NB4 (cell line): ENCODE results near the gene ADARB2.

Experiments used
- DNase-seq: peaks from one replicate; pipeline ENCODE4 v3.0.0; 2010; ENCODE audit warnings: low read depth
- H3K4me3 ChIP-seq: one replicate; pipeline ENCODE4 v1.5.1; 2011; ENCODE audit warnings: mild to moderate bottlenecking, low read depth, low read length, moderate library complexity
- CTCF ChIP-seq: IDR thresholded peaks from one replicate; pipeline ENCODE4 v1.5.1; 2012; ENCODE audit warnings: low read depth, low read length
- MYC ChIP-seq: IDR thresholded peaks from 2 replicates; pipeline ENCODE4 v1.6.1; 2011; ENCODE audit warnings: low read depth, low read length
- POLR2A ChIP-seq: IDR thresholded peaks from 2 replicates; pipeline ENCODE4 v1.6.1; 2011; ENCODE audit warnings: mild to moderate bottlenecking; ENCODE audit not compliant: insufficient read length; ENCODE audit errors: extremely low read depth
- TF ChIP-seq, protein P1 (sequence below): IDR thresholded peaks from 2 replicates; pipeline ENCODE4 v1.6.1; 2011; ENCODE audit warnings: low read depth, low read length

The ADARB2 gene

GRCh38 chr10:1645896-1646295 lies 91.4 kb downstream of the ADARB2 start:
- DNase-seq, result no peak
- TF ChIP-seq MYC (no peak), POLR2A (no peak), CTCF (no peak)
- TF ChIP-seq, protein P1, sequence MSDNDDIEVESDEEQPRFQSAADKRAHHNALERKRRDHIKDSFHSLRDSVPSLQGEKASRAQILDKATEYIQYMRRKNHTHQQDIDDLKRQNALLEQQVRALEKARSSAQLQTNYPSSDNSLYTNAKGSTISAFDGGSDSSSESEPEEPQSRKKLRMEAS, result no peak
- no peak overlapping the region for H3K4me3 ChIP-seq

DNA sequence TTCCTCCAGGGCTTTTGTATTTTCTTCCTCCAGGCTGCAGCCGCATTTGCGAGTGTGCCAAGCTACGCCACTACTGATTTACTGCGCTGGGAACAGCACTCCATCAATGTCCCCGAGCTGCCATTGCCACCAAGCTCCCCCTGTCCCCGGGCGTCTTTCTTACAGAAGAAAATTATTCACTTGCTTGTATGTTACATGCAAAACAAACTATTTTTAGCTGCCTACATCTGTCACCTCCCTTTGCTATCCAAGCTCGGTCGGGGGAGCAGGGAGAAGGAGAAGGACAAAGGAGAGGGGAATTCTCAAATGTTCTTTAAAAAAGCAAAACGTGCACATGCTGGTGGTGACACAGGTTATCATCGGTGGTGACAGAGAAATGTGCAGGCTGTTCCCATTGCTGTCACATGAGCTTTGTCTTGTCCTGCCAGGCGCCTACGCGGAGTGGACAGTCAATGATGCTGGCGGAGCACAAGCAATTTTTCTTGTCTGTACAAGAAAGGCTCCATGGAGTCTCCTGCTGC lies 93.1 kb downstream of the ADARB2 start:
- DNase-seq, result no peak
- no peak overlapping the region for H3K4me3 ChIP-seq
- TF ChIP-seq, protein P1, result no peak
- TF ChIP-seq MYC, result no peak
- no peak for TF ChIP-seq CTCF
- no peak for TF ChIP-seq POLR2A

DNA sequence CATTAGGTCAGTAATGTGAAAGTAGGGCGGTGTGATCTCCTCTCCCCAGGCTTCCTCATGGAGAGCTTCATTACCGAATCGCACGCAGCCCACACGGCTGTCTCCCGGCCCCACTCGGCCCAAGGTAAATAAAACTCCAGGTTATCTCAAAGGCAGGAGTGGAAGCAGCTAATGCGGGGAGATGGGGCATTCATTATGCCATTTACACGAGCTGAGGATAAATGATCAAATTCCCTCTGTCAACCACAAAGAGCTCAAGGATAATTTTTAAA lies 93.5 kb downstream of the ADARB2 start:
- H3K4me3 ChIP-seq, result no peak overlapping the region
- TF ChIP-seq CTCF, result no peak
- no peak for TF ChIP-seq POLR2A
- TF ChIP-seq, protein P1, result no peak
- TF ChIP-seq MYC, result no peak
- no peak for DNase-seq

GRCh38 chr10:1643161-1643907 lies 94.0 kb downstream of the ADARB2 start:
- no peak overlapping the region for H3K4me3 ChIP-seq
- TF ChIP-seq, protein P1, result no peak
- TF ChIP-seq POLR2A, result no peak
- TF ChIP-seq MYC, result no peak
- no peak for TF ChIP-seq CTCF
- DNase-seq, result peak; percentile 32

DNA sequence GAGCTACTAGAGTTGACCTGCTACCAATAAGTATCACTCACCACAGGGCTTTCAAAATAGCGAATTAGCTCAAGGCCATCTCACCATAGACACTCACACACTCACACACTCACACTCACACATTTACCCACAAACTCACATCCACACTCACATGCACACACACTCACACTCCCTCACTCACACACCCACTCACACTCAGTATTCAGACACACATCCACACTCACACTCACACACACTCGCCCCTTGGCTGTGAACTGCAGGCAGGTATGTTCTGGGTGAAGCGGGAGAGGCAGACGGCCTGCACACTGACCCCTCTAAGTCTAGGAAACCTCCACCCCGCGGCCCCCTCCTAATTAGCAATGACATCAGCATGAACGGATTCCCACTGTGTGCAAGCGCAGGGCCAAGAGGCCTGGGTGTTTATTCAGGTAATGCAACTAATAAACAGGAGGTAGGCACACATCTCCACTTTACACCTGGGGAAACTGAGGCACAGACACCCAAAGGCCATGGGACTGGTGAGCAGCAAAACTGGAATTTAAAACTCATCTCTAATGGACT lies 94.6 kb downstream of the ADARB2 start:
- DNase-seq, result no peak
- TF ChIP-seq, protein P1, result no peak
- TF ChIP-seq MYC (no peak), CTCF (no peak), POLR2A (no peak)
- no peak overlapping the region for H3K4me3 ChIP-seq
